GM23338 (cell line): ENCODE data around the gene FETUB.

Experiments
- CREB1 ChIP-seq: fragments of 250-450 bp; sonication (Bioruptor Pico); IDR thresholded peaks from 2 replicates; pipeline ENCODE4 v1.5.0; 2020; ENCODE audit warnings: low read depth, mild to moderate bottlenecking, moderate library complexity
- EZH2 ChIP-seq: fragments of 200-600 bp; sonication (generic); IDR thresholded peaks from one replicate; pipeline ENCODE4 v1.8.0; 2017; ENCODE audit warnings: antibody characterized with exemption, mild to moderate bottlenecking, low read depth; ENCODE audit not compliant: unreplicated experiment
- EZH2phosphoT487 ChIP-seq: fragments of 200-600 bp; sonication (generic); IDR thresholded peaks from one replicate; pipeline ENCODE4 v1.8.1; 2018; ENCODE audit warnings: antibody characterized with exemption; ENCODE audit not compliant: unreplicated experiment
- JUNB ChIP-seq: IDR thresholded peaks from one replicate; pipeline ENCODE4 v1.6.1; 2016; ENCODE audit warnings: antibody characterized with exemption; ENCODE audit not compliant: unreplicated experiment
- NANOG ChIP-seq: IDR thresholded peaks from 2 replicates; pipeline ENCODE4 v1.6.1; 2016; ENCODE audit warnings: antibody characterized with exemption, borderline replicate concordance
- POLR2AphosphoS5 ChIP-seq: IDR thresholded peaks from 2 replicates; pipeline ENCODE4 v1.6.1; 2016; ENCODE audit warnings: antibody characterized with exemption, low read depth
- ZNF331 ChIP-seq: fragments of 250-450 bp; sonication (Bioruptor Pico); IDR thresholded peaks from 2 replicates; pipeline ENCODE4 v1.5.0; 2020; ENCODE audit warnings: low read depth, mild to moderate bottlenecking, moderate library complexity
- TF ChIP-seq, protein P1 (sequence below), 2 experiments: fragments of 200-600 bp in 1 of 2; sonication (generic) in 1 of 2; conservative IDR thresholded peaks; 2 replicates each; pipeline versions ENCODE4 v1.5.1 to v1.6.1; 2016 to 2017; ENCODE audit warnings: antibody characterized with exemption in 2 of 2, low read depth in 2 of 2, mild to moderate bottlenecking in 2 of 2, moderate library complexity in 1 of 2
- TF ChIP-seq, protein P2 (sequence below): IDR thresholded peaks from one replicate; pipeline ENCODE4 v1.6.1; 2018; ENCODE audit warnings: antibody characterized with exemption; ENCODE audit not compliant: unreplicated experiment
- TF ChIP-seq, protein P3 (sequence below): fragments of 250-450 bp; sonication (Bioruptor Pico); IDR thresholded peaks from 2 replicates; pipeline ENCODE4 v1.5.0; 2020; ENCODE audit warnings: mild to moderate bottlenecking, moderate library complexity

DNA sequence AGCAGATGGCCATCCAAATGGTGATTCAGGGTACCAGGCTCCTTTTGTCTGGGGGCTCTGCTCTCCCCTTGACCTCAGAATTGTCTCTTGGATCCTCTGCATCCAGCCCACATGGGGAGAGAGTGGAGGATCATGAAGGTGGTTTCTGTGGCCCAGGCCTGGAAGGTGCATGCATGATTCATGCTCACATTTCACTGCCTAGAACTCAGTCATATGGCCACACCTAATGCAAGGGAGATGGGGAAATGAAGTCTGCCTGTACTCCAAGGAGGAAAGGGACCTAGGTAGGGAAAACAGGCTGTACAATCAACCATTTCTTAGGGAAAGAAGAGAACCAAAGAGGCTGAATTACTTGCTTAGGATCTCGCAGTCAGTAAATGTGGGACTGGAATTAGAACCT lies 40.7 kb downstream of the FETUB start:
- TF ChIP-seq EZH2 (no peak), EZH2phosphoT487 (no peak), POLR2AphosphoS5 (no peak), ZNF331 (CRISPR knock-in tag) (no peak), NANOG (no peak), CREB1 (no peak), JUNB (no peak)
- TF ChIP-seq, protein P1, sequence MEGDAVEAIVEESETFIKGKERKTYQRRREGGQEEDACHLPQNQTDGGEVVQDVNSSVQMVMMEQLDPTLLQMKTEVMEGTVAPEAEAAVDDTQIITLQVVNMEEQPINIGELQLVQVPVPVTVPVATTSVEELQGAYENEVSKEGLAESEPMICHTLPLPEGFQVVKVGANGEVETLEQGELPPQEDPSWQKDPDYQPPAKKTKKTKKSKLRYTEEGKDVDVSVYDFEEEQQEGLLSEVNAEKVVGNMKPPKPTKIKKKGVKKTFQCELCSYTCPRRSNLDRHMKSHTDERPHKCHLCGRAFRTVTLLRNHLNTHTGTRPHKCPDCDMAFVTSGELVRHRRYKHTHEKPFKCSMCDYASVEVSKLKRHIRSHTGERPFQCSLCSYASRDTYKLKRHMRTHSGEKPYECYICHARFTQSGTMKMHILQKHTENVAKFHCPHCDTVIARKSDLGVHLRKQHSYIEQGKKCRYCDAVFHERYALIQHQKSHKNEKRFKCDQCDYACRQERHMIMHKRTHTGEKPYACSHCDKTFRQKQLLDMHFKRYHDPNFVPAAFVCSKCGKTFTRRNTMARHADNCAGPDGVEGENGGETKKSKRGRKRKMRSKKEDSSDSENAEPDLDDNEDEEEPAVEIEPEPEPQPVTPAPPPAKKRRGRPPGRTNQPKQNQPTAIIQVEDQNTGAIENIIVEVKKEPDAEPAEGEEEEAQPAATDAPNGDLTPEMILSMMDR (conservative IDR thresholded peaks at IDR 0.05; ENCODE audit: low read depth in 2 of 2) = no peak
- TF ChIP-seq, protein P2, sequence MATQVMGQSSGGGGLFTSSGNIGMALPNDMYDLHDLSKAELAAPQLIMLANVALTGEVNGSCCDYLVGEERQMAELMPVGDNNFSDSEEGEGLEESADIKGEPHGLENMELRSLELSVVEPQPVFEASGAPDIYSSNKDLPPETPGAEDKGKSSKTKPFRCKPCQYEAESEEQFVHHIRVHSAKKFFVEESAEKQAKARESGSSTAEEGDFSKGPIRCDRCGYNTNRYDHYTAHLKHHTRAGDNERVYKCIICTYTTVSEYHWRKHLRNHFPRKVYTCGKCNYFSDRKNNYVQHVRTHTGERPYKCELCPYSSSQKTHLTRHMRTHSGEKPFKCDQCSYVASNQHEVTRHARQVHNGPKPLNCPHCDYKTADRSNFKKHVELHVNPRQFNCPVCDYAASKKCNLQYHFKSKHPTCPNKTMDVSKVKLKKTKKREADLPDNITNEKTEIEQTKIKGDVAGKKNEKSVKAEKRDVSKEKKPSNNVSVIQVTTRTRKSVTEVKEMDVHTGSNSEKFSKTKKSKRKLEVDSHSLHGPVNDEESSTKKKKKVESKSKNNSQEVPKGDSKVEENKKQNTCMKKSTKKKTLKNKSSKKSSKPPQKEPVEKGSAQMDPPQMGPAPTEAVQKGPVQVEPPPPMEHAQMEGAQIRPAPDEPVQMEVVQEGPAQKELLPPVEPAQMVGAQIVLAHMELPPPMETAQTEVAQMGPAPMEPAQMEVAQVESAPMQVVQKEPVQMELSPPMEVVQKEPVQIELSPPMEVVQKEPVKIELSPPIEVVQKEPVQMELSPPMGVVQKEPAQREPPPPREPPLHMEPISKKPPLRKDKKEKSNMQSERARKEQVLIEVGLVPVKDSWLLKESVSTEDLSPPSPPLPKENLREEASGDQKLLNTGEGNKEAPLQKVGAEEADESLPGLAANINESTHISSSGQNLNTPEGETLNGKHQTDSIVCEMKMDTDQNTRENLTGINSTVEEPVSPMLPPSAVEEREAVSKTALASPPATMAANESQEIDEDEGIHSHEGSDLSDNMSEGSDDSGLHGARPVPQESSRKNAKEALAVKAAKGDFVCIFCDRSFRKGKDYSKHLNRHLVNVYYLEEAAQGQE = no peak
- TF ChIP-seq, protein P3, sequence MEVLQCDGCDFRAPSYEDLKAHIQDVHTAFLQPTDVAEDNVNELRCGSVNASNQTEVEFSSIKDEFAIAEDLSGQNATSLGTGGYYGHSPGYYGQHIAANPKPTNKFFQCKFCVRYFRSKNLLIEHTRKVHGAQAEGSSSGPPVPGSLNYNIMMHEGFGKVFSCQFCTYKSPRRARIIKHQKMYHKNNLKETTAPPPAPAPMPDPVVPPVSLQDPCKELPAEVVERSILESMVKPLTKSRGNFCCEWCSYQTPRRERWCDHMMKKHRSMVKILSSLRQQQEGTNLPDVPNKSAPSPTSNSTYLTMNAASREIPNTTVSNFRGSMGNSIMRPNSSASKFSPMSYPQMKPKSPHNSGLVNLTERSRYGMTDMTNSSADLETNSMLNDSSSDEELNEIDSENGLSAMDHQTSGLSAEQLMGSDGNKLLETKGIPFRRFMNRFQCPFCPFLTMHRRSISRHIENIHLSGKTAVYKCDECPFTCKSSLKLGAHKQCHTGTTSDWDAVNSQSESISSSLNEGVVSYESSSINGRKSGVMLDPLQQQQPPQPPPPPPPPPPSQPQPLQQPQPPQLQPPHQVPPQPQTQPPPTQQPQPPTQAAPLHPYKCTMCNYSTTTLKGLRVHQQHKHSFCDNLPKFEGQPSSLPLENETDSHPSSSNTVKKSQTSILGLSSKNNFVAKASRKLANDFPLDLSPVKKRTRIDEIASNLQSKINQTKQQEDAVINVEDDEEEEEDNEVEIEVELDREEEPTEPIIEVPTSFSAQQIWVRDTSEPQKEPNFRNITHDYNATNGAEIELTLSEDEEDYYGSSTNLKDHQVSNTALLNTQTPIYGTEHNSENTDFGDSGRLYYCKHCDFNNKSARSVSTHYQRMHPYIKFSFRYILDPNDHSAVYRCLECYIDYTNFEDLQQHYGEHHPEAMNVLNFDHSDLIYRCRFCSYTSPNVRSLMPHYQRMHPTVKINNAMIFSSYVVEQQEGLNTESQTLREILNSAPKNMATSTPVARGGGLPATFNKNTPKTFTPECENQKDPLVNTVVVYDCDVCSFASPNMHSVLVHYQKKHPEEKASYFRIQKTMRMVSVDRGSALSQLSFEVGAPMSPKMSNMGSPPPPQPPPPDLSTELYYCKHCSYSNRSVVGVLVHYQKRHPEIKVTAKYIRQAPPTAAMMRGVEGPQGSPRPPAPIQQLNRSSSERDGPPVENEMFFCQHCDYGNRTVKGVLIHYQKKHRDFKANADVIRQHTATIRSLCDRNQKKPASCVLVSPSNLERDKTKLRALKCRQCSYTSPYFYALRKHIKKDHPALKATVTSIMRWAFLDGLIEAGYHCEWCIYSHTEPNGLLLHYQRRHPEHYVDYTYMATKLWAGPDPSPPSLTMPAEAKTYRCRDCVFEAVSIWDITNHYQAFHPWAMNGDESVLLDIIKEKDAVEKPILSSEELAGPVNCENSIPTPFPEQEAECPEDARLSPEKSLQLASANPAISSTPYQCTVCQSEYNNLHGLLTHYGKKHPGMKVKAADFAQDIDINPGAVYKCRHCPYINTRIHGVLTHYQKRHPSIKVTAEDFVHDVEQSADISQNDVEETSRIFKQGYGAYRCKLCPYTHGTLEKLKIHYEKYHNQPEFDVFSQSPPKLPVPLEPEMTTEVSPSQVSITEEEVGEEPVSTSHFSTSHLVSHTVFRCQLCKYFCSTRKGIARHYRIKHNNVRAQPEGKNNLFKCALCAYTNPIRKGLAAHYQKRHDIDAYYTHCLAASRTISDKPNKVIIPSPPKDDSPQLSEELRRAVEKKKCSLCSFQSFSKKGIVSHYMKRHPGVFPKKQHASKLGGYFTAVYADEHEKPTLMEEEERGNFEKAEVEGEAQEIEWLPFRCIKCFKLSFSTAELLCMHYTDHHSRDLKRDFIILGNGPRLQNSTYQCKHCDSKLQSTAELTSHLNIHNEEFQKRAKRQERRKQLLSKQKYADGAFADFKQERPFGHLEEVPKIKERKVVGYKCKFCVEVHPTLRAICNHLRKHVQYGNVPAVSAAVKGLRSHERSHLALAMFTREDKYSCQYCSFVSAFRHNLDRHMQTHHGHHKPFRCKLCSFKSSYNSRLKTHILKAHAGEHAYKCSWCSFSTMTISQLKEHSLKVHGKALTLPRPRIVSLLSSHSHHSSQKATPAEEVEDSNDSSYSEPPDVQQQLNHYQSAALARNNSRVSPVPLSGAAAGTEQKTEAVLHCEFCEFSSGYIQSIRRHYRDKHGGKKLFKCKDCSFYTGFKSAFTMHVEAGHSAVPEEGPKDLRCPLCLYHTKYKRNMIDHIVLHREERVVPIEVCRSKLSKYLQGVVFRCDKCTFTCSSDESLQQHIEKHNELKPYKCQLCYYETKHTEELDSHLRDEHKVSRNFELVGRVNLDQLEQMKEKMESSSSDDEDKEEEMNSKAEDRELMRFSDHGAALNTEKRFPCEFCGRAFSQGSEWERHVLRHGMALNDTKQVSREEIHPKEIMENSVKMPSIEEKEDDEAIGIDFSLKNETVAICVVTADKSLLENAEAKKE (CRISPR knock-in tag) = no peak
